ENCODE data around the gene PPFIA4. TPM values are rescaled to one million over a fixed set of nuclear protein-coding genes. Genes with fewer than 3 reads are reported as not detected.

PPFIA4 gene
- polyA plus RNA-seq, 1 of the 3 experiments (the other 2 are of a cell fraction), result 4.4 TPM

DNA sequence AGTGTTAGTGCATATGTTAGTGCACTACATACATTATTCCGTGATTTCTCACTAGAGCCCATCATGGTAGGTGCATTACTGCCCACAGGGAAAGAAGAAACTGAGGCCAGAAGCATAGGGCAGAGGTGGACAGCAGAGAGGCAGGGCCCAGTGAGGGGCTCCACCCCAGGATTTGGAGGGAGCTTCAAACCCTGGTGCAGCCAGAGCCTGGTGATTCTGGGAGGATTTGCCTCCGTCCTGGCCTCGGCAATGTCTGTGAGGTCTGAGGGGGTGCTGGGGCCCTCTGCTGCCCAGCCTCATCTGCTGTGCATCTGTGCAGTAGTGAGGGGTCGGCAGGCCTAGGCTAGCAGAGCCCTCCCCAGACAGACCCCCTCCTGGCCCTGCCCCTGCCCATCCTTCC lies 22.8 kb downstream of the PPFIA4 start (continued):
- TF ChIP-seq FOXJ3 (CRISPR knock-in tag; IDR thresholded peaks at IDR 0.05), result no peak
- TF ChIP-seq EP300 (IDR thresholded peaks at IDR 0.05; ENCODE audit: borderline replicate concordance in 1 of 2, low read depth in 1 of 2, low read length in 1 of 2), result no peak
- no peak for TF ChIP-seq MEF2A (IDR thresholded peaks at IDR 0.05; ENCODE audit: borderline replicate concordance, low read depth)
- no peak for TF ChIP-seq RCOR1 (IDR thresholded peaks at IDR 0.05; ENCODE audit: low read length)
- no peak for TF ChIP-seq GATA2 (CRISPR knock-in tag; IDR thresholded peaks at IDR 0.05)
- TF ChIP-seq NFIC (IDR thresholded peaks at IDR 0.05; ENCODE audit: borderline replicate concordance), result no peak
- TF ChIP-seq JUND (IDR thresholded peaks at IDR 0.05), result no peak

DNA sequence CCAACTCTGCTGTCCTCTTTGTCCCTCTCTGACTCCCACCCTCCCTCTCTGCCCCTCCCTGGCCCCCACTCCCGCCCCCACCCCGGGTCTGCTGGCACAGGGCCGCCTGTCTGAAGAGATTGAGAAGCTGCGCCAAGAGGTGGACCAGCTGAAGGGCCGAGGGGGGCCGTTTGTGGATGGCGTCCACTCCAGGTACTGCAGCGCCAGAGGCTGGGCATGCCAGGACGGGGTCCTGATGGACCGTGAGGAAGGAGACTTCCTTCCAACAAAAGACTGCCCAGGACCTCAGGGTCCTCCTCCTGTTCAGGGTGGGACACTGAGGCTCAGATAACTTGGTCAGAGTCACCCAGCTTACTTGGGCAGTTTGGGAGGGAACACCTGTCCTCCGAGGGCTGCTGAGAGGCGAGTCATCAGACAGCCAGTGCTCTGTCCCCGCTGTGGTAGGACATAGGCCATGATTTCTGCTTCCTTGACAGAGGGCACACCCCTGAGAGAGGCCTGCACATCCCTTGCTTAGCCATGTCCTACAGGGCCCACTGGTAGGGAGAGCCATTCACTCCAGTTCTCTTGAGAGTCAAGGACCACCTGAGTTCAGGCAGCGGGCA lies 23.4 kb downstream of the PPFIA4 start:
- Histone ChIP-seq H3K79me2 (ENCODE audit: insufficient read depth) (no peaks in the 10 kb centered on the region), H3F3A (replicated peaks; ENCODE audit: insufficient read depth) (peaks cover 7% of the 10 kb centered on the region), H4K20me1 (ENCODE audit: insufficient read depth) (no peaks in the 10 kb centered on the region), H3K4me1 (ENCODE audit: control insufficient read depth in 1 of 2, insufficient read depth in 2 of 2, low read depth in 1 of 2, low read length in 1 of 2) (peaks cover 13 to 22% of the 10 kb centered on the region in 2 experiments; a peak in 3 of 4 replicates), H3K9me3 (no peaks in the 10 kb centered on the region), H3K9ac (no peak overlapping the region), H3K4me3 (ENCODE audit: low read depth in 2 of 2, low read length in 1 of 2) (no peak overlapping the region), H3K9me2 (no peaks in the 10 kb centered on the region), H3K27me3 (ENCODE audit: insufficient read depth) (no peaks in the 10 kb centered on the region), H3K4me2 (no peak overlapping the region), H3K27ac (ENCODE audit: low read depth in 2 of 2, low read length in 1 of 2) (no peak overlapping the region), H2AFZ (ENCODE audit: low read depth) (no peak overlapping the region), H3K36me3 (replicated peaks in 1 of 2; ENCODE audit: control insufficient read depth in 1 of 2, insufficient read depth in 2 of 2, low read length in 1 of 2) (no peaks in the 10 kb centered on the region)
- TF ChIP-seq, protein P1, sequence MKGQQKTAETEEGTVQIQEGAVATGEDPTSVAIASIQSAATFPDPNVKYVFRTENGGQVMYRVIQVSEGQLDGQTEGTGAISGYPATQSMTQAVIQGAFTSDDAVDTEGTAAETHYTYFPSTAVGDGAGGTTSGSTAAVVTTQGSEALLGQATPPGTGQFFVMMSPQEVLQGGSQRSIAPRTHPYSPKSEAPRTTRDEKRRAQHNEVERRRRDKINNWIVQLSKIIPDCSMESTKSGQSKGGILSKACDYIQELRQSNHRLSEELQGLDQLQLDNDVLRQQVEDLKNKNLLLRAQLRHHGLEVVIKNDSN (IDR thresholded peaks at IDR 0.05; ENCODE audit: borderline replicate concordance, low read depth), result no peak
- TF ChIP-seq RFX5 (IDR thresholded peaks at IDR 0.05; ENCODE audit: low read length) (no peak), ELF1 (IDR thresholded peaks at IDR 0.05) (no peak), NRF1 (IDR thresholded peaks at IDR 0.05; ENCODE audit: low read depth, low read length) (no peak), TAF1 (IDR thresholded peaks at IDR 0.05; ENCODE audit: borderline replicate concordance, low read depth, low read length) (no peak), SIN3A (IDR thresholded peaks at IDR 0.05; ENCODE audit: borderline replicate concordance, low read depth, low read length) (no peak), TCF12 (IDR thresholded peaks at IDR 0.05) (no peak), TEAD4 (IDR thresholded peaks at IDR 0.05; ENCODE audit: borderline replicate concordance, insufficient read depth) (no peak), FOXM1 (IDR thresholded peaks at IDR 0.05; ENCODE audit: low read depth) (no peak), GABPA (IDR thresholded peaks at IDR 0.05; ENCODE audit: low read depth) (no peak), GATA2 (CRISPR knock-in tag; IDR thresholded peaks at IDR 0.05) (no peak), RXRA (IDR thresholded peaks at IDR 0.05; ENCODE audit: borderline replicate concordance, low read depth) (no peak), MXI1 (IDR thresholded peaks at IDR 0.05; ENCODE audit: low read depth, low read length) (no peak)
- TF ChIP-seq, protein P2, sequence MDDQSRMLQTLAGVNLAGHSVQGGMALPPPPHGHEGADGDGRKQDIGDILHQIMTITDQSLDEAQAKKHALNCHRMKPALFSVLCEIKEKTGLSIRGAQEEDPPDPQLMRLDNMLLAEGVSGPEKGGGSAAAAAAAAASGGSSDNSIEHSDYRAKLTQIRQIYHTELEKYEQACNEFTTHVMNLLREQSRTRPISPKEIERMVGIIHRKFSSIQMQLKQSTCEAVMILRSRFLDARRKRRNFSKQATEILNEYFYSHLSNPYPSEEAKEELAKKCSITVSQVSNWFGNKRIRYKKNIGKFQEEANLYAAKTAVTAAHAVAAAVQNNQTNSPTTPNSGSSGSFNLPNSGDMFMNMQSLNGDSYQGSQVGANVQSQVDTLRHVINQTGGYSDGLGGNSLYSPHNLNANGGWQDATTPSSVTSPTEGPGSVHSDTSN (IDR thresholded peaks at IDR 0.05), result no peak
- no peak for DNase-seq
- CTCF ChIA-PET, result interaction anchor here (0.7 to 15.3 kb wide), 5 partner anchors 8 to 220 kb away, joined by 3 to 228 read pairs (median 64); no protein-coding TSS in a partner anchor
- WGBS (ENCODE audit: low lambda C conversion rate), result 66% methylated on average over 10 of the region's 14 CpGs
- POLR2A ChIA-PET, result no interaction called here
